A549 (cell line): ENCODE results near the gene TRIM29. TPM values are rescaled to one million over a fixed set of nuclear protein-coding genes. Genes with fewer than 3 reads are reported as not detected.

ENCODE experiments used
- ATAC-seq, 2 experiments: fragments of 200-7000 bp in 1 of 2; fragments of >200 bp in 1 of 2; cut with Nextera tagmentation in 1 of 2; cut with Tn5 transposase in 1 of 2; 3 replicates each; pipeline versions ENCODE4 v1.8.0 to v1.9.1; 2018 to 2020; ENCODE audit warnings: mild to moderate bottlenecking in 1 of 2, moderate library complexity in 1 of 2
- CTCF ChIA-PET: fragments of 300-600 bp; sonication (Branson Sonifier 250); formaldehyde crosslinking; extraction: SDS; loops from one replicate; lab custom pipeline; 2021; ENCODE audit warnings: antibody characterized with exemption, inconsistent platforms; lab: Yijun Ruan, JAX
- POLR2A ChIA-PET: fragments of 350-600 bp; formaldehyde crosslinking; extraction: SDS; loops from one replicate; lab custom pipeline; 2021; ENCODE audit warnings: antibody characterized with exemption, inconsistent platforms; lab: Yijun Ruan, JAX
- DNase-seq, 2 experiments: peaks; one replicate each; pipeline versions ENCODE4 v3.0.0 to v3.0.0-alpha.2; 2011 to 2016; ENCODE audit warnings: low read depth in 1 of 2, low spot score in 1 of 2
- FAIRE-seq: peaks from 2 replicates; lab custom pipeline; 2011; peaks lifted over from hg19 to GRCh38; lab: Jason Lieb, UNC
- H3K27ac ChIP-seq, 2 experiments: fragments of >200 bp; sonication (Bioruptor Twin); formaldehyde crosslinking; 3 replicates each; pipeline ENCODE4 v1.5.1; 2016 to 2017
- H3K4me1 ChIP-seq: fragments of >200 bp; sonication (Bioruptor Twin); formaldehyde crosslinking; 3 replicates; pipeline ENCODE4 v1.6.1; 2016
- H3K4me2 ChIP-seq: fragments of >200 bp; sonication (Bioruptor Twin); formaldehyde crosslinking; 3 replicates; pipeline ENCODE4 v1.6.1; 2016
- H3K4me3 ChIP-seq: fragments of >200 bp; sonication (Bioruptor Twin); formaldehyde crosslinking; 3 replicates; pipeline ENCODE4 v1.5.1; 2016
- H3K9me3 ChIP-seq: fragments of >200 bp; sonication (Bioruptor Twin); formaldehyde crosslinking; 3 replicates; pipeline ENCODE4 v1.6.1; 2016
- ATOH8 ChIP-seq: fragments of 250-450 bp; sonication (Bioruptor Pico); IDR thresholded peaks from 2 replicates; pipeline ENCODE4 v1.5.0; 2020; ENCODE audit warnings: low read depth, mild to moderate bottlenecking, moderate library complexity
- CBX2 ChIP-seq: fragments of 200-600 bp; sonication (generic); IDR thresholded peaks from 2 replicates; pipeline ENCODE4 v1.6.1; 2016; ENCODE audit warnings: low read depth, mild to moderate bottlenecking, borderline replicate concordance
- CBX8 ChIP-seq: fragments of 200-600 bp; sonication (generic); IDR thresholded peaks from 2 replicates; pipeline ENCODE4 v1.6.1; 2016
- EHF ChIP-seq: fragments of 250-450 bp; sonication (Bioruptor Pico); IDR thresholded peaks from 2 replicates; pipeline ENCODE4 v1.5.0; 2020; ENCODE audit warnings: mild to moderate bottlenecking
- EHMT2 ChIP-seq: fragments of 200-600 bp; sonication (generic); IDR thresholded peaks from 2 replicates; pipeline ENCODE4 v1.6.1; 2016; ENCODE audit warnings: antibody characterized with exemption, low read depth, mild to moderate bottlenecking, moderate library complexity
- EP300 ChIP-seq, 2 experiments: fragments of >200 bp; sonication (Bioruptor Twin); formaldehyde crosslinking; IDR thresholded peaks; 2 replicates in 1 of 2; 3 replicates in 1 of 2; pipeline ENCODE4 v1.6.1; 2016 to 2017
- ESRRA ChIP-seq: fragments of 150-350 bp; IDR thresholded peaks from 2 replicates; pipeline ENCODE4 v1.6.1; 2014; ENCODE audit warnings: mild to moderate bottlenecking, low read length, borderline replicate concordance
- FOSB ChIP-seq: fragments of 250-450 bp; sonication (Bioruptor Pico); IDR thresholded peaks from 2 replicates; pipeline ENCODE4 v1.5.0; 2020; ENCODE audit warnings: mild to moderate bottlenecking, moderate library complexity
- GATA3 ChIP-seq: IDR thresholded peaks from 2 replicates; pipeline ENCODE4 v1.6.1; 2012; ENCODE audit warnings: borderline replicate concordance
- HOXA7 ChIP-seq: fragments of 250-450 bp; sonication (Bioruptor Pico); IDR thresholded peaks from 2 replicates; pipeline ENCODE4 v1.5.0; 2020; ENCODE audit warnings: mild to moderate bottlenecking, moderate library complexity
- HOXB13 ChIP-seq: fragments of 250-450 bp; sonication (Bioruptor Pico); IDR thresholded peaks from 2 replicates; pipeline ENCODE4 v1.5.0; 2020; ENCODE audit warnings: low read depth, mild to moderate bottlenecking, moderate library complexity
- JUN ChIP-seq, 2 experiments: fragments of >200 bp; sonication (Bioruptor Twin); formaldehyde crosslinking; IDR thresholded peaks; 2 replicates in 1 of 2; 3 replicates in 1 of 2; pipeline ENCODE4 v1.6.1; 2016 to 2017
- KDM1A ChIP-seq: fragments of 200-600 bp; sonication (generic); IDR thresholded peaks from 2 replicates; pipeline ENCODE4 v1.6.1; 2016; ENCODE audit warnings: low read depth, mild to moderate bottlenecking
- MAFK ChIP-seq: fragments of 450-650 bp; IDR thresholded peaks from 2 replicates; pipeline ENCODE4 v1.6.1; 2014; ENCODE audit not compliant: partially characterized antibody
- MAZ ChIP-seq: fragments of 150-350 bp; IDR thresholded peaks from 2 replicates; pipeline ENCODE4 v1.6.1; 2014; ENCODE audit warnings: antibody characterized with exemption, low read depth, low read length, borderline replicate concordance
- MYC ChIP-seq: IDR thresholded peaks from 2 replicates; pipeline ENCODE4 v1.6.1; 2012; ENCODE audit warnings: mild to moderate bottlenecking, inconsistent platforms, low read length, improper control_type of control experiment, borderline replicate concordance
- NFE2L2 ChIP-seq: fragments of 150-350 bp; conservative IDR thresholded peaks from 2 replicates; pipeline ENCODE4 v1.6.1; 2014; ENCODE audit warnings: low read length
- PHF8 ChIP-seq: fragments of 200-600 bp; sonication (generic); IDR thresholded peaks from 2 replicates; pipeline ENCODE4 v1.6.1; 2016; ENCODE audit warnings: low read depth, mild to moderate bottlenecking, antibody characterized with exemption, moderate library complexity, borderline replicate concordance
- POLR2A ChIP-seq: IDR thresholded peaks from 2 replicates; pipeline ENCODE4 v1.6.1; 2012; ENCODE audit warnings: mild to moderate bottlenecking, low read length
- RAD21 ChIP-seq, 2 experiments: fragments of >200 bp in 1 of 2; sonication (Bioruptor Twin) in 1 of 2; formaldehyde crosslinking in 1 of 2; IDR thresholded peaks in 1 of 2; conservative IDR thresholded peaks in 1 of 2; 2 replicates in 1 of 2; 3 replicates in 1 of 2; pipeline ENCODE4 v1.6.1; 2012 to 2018; ENCODE audit warnings: inconsistent platforms in 1 of 2
- RARB ChIP-seq: fragments of 250-450 bp; sonication (Bioruptor Pico); IDR thresholded peaks from 2 replicates; pipeline ENCODE4 v1.8.0; 2021; ENCODE audit warnings: mild to moderate bottlenecking, moderate library complexity
- REST ChIP-seq: fragments of 200-600 bp; sonication (generic); IDR thresholded peaks from 2 replicates; pipeline ENCODE4 v1.6.1; 2016; ENCODE audit warnings: antibody characterized with exemption, mild to moderate bottlenecking, moderate library complexity
- SREBF2 ChIP-seq: fragments of 450-650 bp; IDR thresholded peaks from 2 replicates; pipeline ENCODE4 v1.6.1; 2014; ENCODE audit warnings: mild to moderate bottlenecking, moderate library complexity
- TP53 ChIP-seq: fragments of 250-450 bp; sonication (Bioruptor Pico); IDR thresholded peaks from 2 replicates; pipeline ENCODE4 v1.5.0; 2021; ENCODE audit warnings: mild to moderate bottlenecking, moderate library complexity
- ZSCAN20 ChIP-seq: fragments of 250-450 bp; sonication (Bioruptor Pico); IDR thresholded peaks from 2 replicates; pipeline ENCODE4 v1.8.0; 2022; ENCODE audit warnings: mild to moderate bottlenecking, moderate library complexity
- WGBS: methylation state at CpG from one replicate; pipeline ENCODE4 v1.1.6; 2017; ENCODE audit errors: missing lambda C conversion rate; 5-methylcytosine and 5-hydroxymethylcytosine counted together
- polyA plus RNA-seq, 4 experiments: library from polyadenylated mRNA; depleted of rRNA in 3 of 4; stranded (reverse); fragments of >200 nt; fragmentation: RNase III in 1 of 4; extraction: RNeasy Plus Mini Kit Qiagen cat#74134 plus additional on column Dnase treatment in 1 of 4; gene quantifications; 2 replicates in 3 of 4; 3 replicates in 1 of 4; pipeline ENCODE4 v1.2.3, GENCODE V29; 2011 to 2017
- TF ChIP-seq, protein P1 (sequence below): fragments of 450-650 bp; IDR thresholded peaks from 2 replicates; pipeline ENCODE4 v1.6.1; 2014; ENCODE audit warnings: antibody characterized with exemption
- TF ChIP-seq, protein P2 (sequence below): fragments of 150-350 bp; IDR thresholded peaks from 2 replicates; pipeline ENCODE4 v1.6.1; 2014; ENCODE audit warnings: low read depth, mild to moderate bottlenecking, low read length

Gene TRIM29
- polyA plus RNA-seq, 2 of the 4 experiments (the other 2 are of a cell fraction) = 2.7 to 3.6 TPM

GRCh38 chr11:120178561-120179056, 40.7 kb upstream of the TRIM29 start:
- ATAC-seq (no peak), FAIRE-seq (no peak), DNase-seq (no peak)
- CTCF ChIA-PET = interaction anchor here (0.8 to 5.3 kb wide), 7 partner anchors 10 to 124 kb away, joined by 3 to 31 read pairs (median 11); no protein-coding TSS in a partner anchor
- WGBS = 84% methylated on average over 4 of the region's 5 CpGs
- no peak overlapping the region for H3K4me3 ChIP-seq
- no peaks in the 10 kb centered on the region for H3K9me3 ChIP-seq
- H3K27ac ChIP-seq = no peak overlapping the region
- H3K4me1 ChIP-seq = no peaks in the 10 kb centered on the region
- H3K4me2 ChIP-seq = no peak overlapping the region
- POLR2A ChIA-PET = no interaction called here
- TF ChIP-seq JUN (IDR thresholded peaks at IDR 0.05) = no peak
- no peak for TF ChIP-seq SREBF2
- TF ChIP-seq NFE2L2 = no peak
- TF ChIP-seq EP300 (IDR thresholded peaks at IDR 0.05) = no peak
- TF ChIP-seq ATOH8 (CRISPR knock-in tag) = no peak
- no peak for TF ChIP-seq HOXB13 (CRISPR knock-in tag)
- TF ChIP-seq CBX2 = no peak
- no peak for TF ChIP-seq KDM1A
- TF ChIP-seq ESRRA = no peak
- no peak for TF ChIP-seq POLR2A
- TF ChIP-seq MAFK = no peak
- TF ChIP-seq EHF (CRISPR knock-in tag) = no peak
- TF ChIP-seq, protein P1, sequence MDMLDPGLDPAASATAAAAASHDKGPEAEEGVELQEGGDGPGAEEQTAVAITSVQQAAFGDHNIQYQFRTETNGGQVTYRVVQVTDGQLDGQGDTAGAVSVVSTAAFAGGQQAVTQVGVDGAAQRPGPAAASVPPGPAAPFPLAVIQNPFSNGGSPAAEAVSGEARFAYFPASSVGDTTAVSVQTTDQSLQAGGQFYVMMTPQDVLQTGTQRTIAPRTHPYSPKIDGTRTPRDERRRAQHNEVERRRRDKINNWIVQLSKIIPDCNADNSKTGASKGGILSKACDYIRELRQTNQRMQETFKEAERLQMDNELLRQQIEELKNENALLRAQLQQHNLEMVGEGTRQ = no peak
- TF ChIP-seq GATA3 = no peak
- TF ChIP-seq RARB = no peak
- no peak for TF ChIP-seq FOSB (CRISPR knock-in tag)
- TF ChIP-seq PHF8 = no peak
- TF ChIP-seq CBX8 = no peak

DNA sequence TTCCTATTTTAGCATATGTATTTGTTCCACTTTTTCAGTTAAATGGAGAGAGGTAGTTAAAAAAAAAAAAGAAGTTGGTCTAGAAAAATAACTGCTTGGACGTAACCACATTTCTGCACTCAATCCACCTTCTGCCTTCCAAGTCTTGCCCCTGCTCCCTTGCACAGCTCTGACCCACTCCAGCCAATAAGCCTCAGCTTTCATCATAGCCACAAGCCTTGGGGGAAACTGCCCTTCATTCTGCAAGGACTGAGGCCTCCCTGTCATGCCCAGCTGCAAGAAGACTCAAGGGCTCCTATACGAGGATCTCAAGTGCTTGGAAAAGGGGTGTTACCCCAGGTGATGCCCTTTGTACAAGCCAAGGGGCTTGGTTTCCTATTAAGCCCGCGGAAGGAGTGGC, 37.0 kb upstream of the TRIM29 start:
- ATAC-seq = no peak
- ChIA-PET CTCF (interaction anchor here (0.6 to 9.5 kb wide), 5 partner anchors 15 to 126 kb away, joined by 3 to 245 read pairs (median 5); no protein-coding TSS in a partner anchor), POLR2A (no interaction called here)
- no peak for FAIRE-seq
- Histone ChIP-seq H3K4me2 (no peak overlapping the region), H3K4me3 (no peak overlapping the region), H3K4me1 (no peaks in the 10 kb centered on the region), H3K9me3 (no peaks in the 10 kb centered on the region), H3K27ac (no peak overlapping the region)
- no peak for DNase-seq
- TF ChIP-seq HOXA7 (no peak), CBX2 (no peak), RAD21 (conservative IDR thresholded peaks at IDR 0.05 in 1 of 2, IDR thresholded peaks at IDR 0.05 in 1 of 2) (no peak), ZSCAN20 (CRISPR knock-in tag) (no peak), GATA3 (no peak), MAZ (no peak), MAFK (no peak), EHMT2 (no peak), REST (no peak), POLR2A (no peak), MYC (no peak), TP53 (CRISPR knock-in tag) (no peak), KDM1A (no peak)
- TF ChIP-seq, protein P2, sequence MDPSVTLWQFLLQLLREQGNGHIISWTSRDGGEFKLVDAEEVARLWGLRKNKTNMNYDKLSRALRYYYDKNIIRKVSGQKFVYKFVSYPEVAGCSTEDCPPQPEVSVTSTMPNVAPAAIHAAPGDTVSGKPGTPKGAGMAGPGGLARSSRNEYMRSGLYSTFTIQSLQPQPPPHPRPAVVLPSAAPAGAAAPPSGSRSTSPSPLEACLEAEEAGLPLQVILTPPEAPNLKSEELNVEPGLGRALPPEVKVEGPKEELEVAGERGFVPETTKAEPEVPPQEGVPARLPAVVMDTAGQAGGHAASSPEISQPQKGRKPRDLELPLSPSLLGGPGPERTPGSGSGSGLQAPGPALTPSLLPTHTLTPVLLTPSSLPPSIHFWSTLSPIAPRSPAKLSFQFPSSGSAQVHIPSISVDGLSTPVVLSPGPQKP = no peak
- WGBS = 26% methylated on average over 4 of the region's 4 CpGs
